Ishikawa (cell line): Measurements from ENCODE around the gene TF.

Experiments used
- CEBPB ChIP-seq: IDR thresholded peaks from 2 replicates; pipeline ENCODE4 v1.6.1; 2012
- CREB1 ChIP-seq: IDR thresholded peaks from 2 replicates; pipeline ENCODE4 v1.6.1; 2012; ENCODE audit warnings: low read depth
- EGR1 ChIP-seq: IDR thresholded peaks from 2 replicates; pipeline ENCODE4 v1.6.1; 2012
- EP300 ChIP-seq: IDR thresholded peaks from 2 replicates; pipeline ENCODE4 v1.6.1; 2012; ENCODE audit warnings: borderline replicate concordance
- FOXM1 ChIP-seq: IDR thresholded peaks from 2 replicates; pipeline ENCODE4 v1.6.1; 2012; ENCODE audit warnings: low read depth, borderline replicate concordance
- MAX ChIP-seq: IDR thresholded peaks from 2 replicates; pipeline ENCODE4 v1.6.1; 2012
- NFIC ChIP-seq: IDR thresholded peaks from 2 replicates; pipeline ENCODE4 v1.6.1; 2012
- RAD21 ChIP-seq: IDR thresholded peaks from 2 replicates; pipeline ENCODE4 v1.6.1; 2012; ENCODE audit warnings: low read depth
- REST ChIP-seq: IDR thresholded peaks from 2 replicates; pipeline ENCODE4 v1.6.1; 2012; ENCODE audit warnings: low read depth, mild to moderate bottlenecking
- TAF1 ChIP-seq: IDR thresholded peaks from 2 replicates; pipeline ENCODE4 v1.6.1; 2012; ENCODE audit warnings: low read depth, mild to moderate bottlenecking
- TCF12 ChIP-seq: IDR thresholded peaks from 2 replicates; pipeline ENCODE4 v1.6.1; 2012; ENCODE audit warnings: low read depth
- TEAD4 ChIP-seq: IDR thresholded peaks from 2 replicates; pipeline ENCODE4 v1.6.1; 2012
- USF1 ChIP-seq: IDR thresholded peaks from 2 replicates; pipeline ENCODE4 v1.6.1; 2012
- YY1 ChIP-seq: IDR thresholded peaks from 2 replicates; pipeline ENCODE4 v1.6.1; 2012; ENCODE audit warnings: low read depth
- ZBTB7A ChIP-seq: IDR thresholded peaks from 2 replicates; pipeline ENCODE4 v1.6.1; 2012; ENCODE audit warnings: low read depth

TF gene

GRCh38 chr3:133799794-133800585 is 53.8 kb downstream of the TF start:
- TF ChIP-seq FOXM1 (no peak), TCF12 (no peak), RAD21 (no peak), REST (no peak), MAX (no peak), TAF1 (no peak), CREB1 (no peak), EGR1 (no peak), TEAD4 (no peak), ZBTB7A (no peak), NFIC (no peak), EP300 (no peak), YY1 (no peak), USF1 (no peak), CEBPB (no peak)

- TF ChIP-seq TEAD4 (no peak), TCF12 (no peak), REST (no peak)
Measured at GRCh38 chr3:133803469-133803868, 57.3 kb downstream of the TF start.

GRCh38 chr3:133804896-133805295 is 58.7 kb downstream of the TF start:
- no peak for TF ChIP-seq ZBTB7A
- no peak for TF ChIP-seq CEBPB
- TF ChIP-seq TAF1: no peak
- no peak for TF ChIP-seq RAD21
- no peak for TF ChIP-seq CREB1
- TF ChIP-seq REST: no peak
- TF ChIP-seq NFIC: no peak
- no peak for TF ChIP-seq TEAD4
- no peak for TF ChIP-seq EP300
- TF ChIP-seq USF1: no peak
- no peak for TF ChIP-seq YY1
- no peak for TF ChIP-seq FOXM1
- no peak for TF ChIP-seq MAX
- no peak for TF ChIP-seq EGR1
- TF ChIP-seq TCF12: no peak

GRCh38 chr3:133805384-133805701 is 59.1 kb downstream of the TF start:
- TF ChIP-seq TEAD4: no peak
- TF ChIP-seq EP300: no peak
- no peak for TF ChIP-seq EGR1
- TF ChIP-seq TCF12: no peak
- no peak for TF ChIP-seq CEBPB
- no peak for TF ChIP-seq CREB1
- no peak for TF ChIP-seq YY1
- TF ChIP-seq MAX: no peak
- no peak for TF ChIP-seq USF1
- TF ChIP-seq REST: no peak
- TF ChIP-seq TAF1: no peak
